ENCODE data around the gene SFN.

SFN gene

DNA sequence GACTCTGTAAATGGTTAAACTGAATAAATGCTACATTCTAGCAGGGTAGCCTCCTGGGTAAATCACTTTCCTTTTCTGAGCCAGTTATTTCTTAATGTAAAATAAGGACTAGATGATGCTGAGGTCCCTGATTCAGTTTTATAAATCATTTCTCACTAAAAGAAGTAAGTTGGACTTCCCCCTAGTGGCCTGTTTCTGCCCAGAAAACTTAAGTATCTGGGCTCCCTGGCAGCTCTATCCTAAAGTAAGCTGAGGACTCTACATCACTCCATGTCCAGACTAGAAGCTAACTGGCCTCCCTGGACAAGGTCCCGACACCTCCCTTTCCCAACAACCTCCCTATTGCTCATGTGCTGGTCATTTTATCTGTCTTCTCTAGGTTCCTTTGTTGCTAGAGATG lies 24.2 kb downstream of the SFN start:
- H3K36me3 ChIP-seq (ENCODE audit: insufficient read depth, low read length): peaks cover 72% of the 10 kb centered on the region
- TF ChIP-seq, protein P1, sequence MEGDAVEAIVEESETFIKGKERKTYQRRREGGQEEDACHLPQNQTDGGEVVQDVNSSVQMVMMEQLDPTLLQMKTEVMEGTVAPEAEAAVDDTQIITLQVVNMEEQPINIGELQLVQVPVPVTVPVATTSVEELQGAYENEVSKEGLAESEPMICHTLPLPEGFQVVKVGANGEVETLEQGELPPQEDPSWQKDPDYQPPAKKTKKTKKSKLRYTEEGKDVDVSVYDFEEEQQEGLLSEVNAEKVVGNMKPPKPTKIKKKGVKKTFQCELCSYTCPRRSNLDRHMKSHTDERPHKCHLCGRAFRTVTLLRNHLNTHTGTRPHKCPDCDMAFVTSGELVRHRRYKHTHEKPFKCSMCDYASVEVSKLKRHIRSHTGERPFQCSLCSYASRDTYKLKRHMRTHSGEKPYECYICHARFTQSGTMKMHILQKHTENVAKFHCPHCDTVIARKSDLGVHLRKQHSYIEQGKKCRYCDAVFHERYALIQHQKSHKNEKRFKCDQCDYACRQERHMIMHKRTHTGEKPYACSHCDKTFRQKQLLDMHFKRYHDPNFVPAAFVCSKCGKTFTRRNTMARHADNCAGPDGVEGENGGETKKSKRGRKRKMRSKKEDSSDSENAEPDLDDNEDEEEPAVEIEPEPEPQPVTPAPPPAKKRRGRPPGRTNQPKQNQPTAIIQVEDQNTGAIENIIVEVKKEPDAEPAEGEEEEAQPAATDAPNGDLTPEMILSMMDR (IDR thresholded peaks at IDR 0.05; ENCODE audit: borderline replicate concordance, extremely low read depth, low read length, poor library complexity, severe bottlenecking): peak; percentile 36
- TF ChIP-seq EZH2 (IDR thresholded peaks at IDR 0.05; ENCODE audit: borderline replicate concordance, low read depth, low read length, severe bottlenecking): no peak

DNA sequence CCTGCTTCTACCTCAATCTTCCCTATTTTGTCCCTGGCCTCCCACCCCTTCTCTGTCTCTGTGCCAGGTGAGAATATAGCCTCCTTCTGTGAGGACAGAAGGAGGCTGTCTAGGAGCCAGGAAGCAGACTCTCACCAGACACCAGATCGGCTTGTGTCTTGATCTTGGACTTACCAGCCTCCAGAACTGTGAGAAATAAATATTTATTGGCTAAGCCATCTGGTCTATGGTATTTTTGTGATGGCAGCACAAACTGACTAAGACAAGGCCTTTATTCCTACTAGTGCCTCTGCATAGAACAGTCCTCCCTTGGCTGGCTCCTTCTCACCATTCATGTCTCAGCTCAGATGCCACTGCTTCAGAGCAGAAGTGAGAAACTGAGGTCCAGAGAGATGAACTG lies 25.3 kb downstream of the SFN start:
- Histone ChIP-seq H3K4me1 (ENCODE audit: insufficient read depth, low read length) (peaks cover 25% of the 10 kb centered on the region), H3K27ac (ENCODE audit: low read length) (no peak overlapping the region), H3K27me3 (ENCODE audit: insufficient read depth, low read length, poor library complexity) (no peaks in the 10 kb centered on the region), H3K79me2 (ENCODE audit: insufficient read depth, low read length) (peaks cover 29% of the 10 kb centered on the region), H3K4me2 (ENCODE audit: insufficient read depth, low read length) (no peak overlapping the region; the same call in 1 of the 2 replicates), H3K9me3 (ENCODE audit: insufficient read depth, low read length, severe bottlenecking) (no peaks in the 10 kb centered on the region), H3K36me3 (ENCODE audit: insufficient read depth, low read length) (peaks cover 72% of the 10 kb centered on the region), H2AFZ (ENCODE audit: low read depth, low read length) (no peak overlapping the region), H3K4me3 (ENCODE audit: low read depth in 1 of 2, low read length in 2 of 2) (no peak overlapping the region), H4K20me1 (ENCODE audit: insufficient read depth, low read length) (peaks cover 13% of the 10 kb centered on the region; the same call in 1 of the 2 replicates), H3K9ac (ENCODE audit: low read depth, low read length) (no peak overlapping the region)
- no peak for DNase-seq
- TF ChIP-seq, protein P1 (IDR thresholded peaks at IDR 0.05; ENCODE audit: borderline replicate concordance, extremely low read depth, low read length, poor library complexity, severe bottlenecking): no peak
- no peak for TF ChIP-seq EZH2 (IDR thresholded peaks at IDR 0.05; ENCODE audit: borderline replicate concordance, low read depth, low read length, severe bottlenecking)
- no peak for ATAC-seq (ENCODE audit: insufficient read depth, low read depth)

More for the DNA sequence above, 24.2 kb downstream of the SFN start:
- Histone ChIP-seq H2AFZ (ENCODE audit: low read depth, low read length) (no peak overlapping the region), H4K20me1 (ENCODE audit: insufficient read depth, low read length) (peaks cover 19% of the 10 kb centered on the region; the same call in 1 of the 2 replicates), H3K9ac (ENCODE audit: low read depth, low read length) (no peak overlapping the region), H3K79me2 (ENCODE audit: insufficient read depth, low read length) (peaks cover 30% of the 10 kb centered on the region), H3K27ac (ENCODE audit: low read length) (no peak overlapping the region), H3K4me3 (ENCODE audit: low read depth in 1 of 2, low read length in 2 of 2) (no peak overlapping the region), H3K4me1 (ENCODE audit: insufficient read depth, low read length) (peaks cover 25% of the 10 kb centered on the region), H3K4me2 (ENCODE audit: insufficient read depth, low read length) (no peak overlapping the region), H3K9me3 (ENCODE audit: insufficient read depth, low read length, severe bottlenecking) (no peaks in the 10 kb centered on the region), H3K27me3 (ENCODE audit: insufficient read depth, low read length, poor library complexity) (no peaks in the 10 kb centered on the region)
- no peak for ATAC-seq (ENCODE audit: insufficient read depth, low read depth)
- no peak for DNase-seq

DNA sequence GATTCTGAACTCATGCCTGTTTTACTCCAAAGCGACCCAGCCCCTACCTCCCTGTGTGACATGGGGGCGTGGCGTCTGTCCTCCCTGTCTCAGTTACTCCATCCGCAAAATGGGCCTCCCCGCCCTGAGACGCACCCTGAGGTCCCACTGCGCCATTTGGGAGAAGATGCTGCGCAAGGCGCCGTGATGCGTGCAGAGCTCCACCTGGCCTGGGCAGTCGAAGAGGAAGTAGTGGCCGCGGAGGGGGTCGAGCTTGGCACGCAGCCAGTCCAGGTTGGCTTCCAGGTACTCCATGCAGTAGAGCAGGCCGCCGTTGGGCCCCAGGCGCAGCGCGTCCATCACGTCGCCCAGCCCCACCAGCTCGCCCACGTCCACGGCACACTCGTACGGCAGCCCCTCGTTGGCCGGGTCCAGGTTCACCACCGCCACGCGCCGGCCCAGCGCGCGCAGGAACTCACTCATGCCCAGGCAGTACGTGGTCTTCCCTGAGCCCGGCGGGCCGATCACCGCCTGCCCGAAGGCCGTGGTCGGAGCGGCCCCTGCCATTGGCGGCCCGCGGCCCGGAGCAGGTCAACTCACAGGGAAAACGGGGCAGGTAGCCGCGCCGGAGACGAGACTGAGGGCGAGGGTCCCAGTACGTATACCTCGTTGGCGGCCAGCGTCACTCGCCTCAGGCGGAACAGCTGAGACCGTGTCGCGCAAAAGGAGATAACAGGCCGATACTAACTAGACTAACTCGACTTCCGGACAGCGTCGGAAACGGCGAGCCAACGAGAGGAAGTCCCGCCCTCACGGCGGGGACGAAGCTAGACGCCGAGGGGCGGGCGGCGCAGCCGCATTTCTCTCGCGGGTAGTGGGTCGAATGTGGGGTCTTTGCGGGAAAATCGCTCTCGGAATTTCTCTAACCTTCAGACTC lies 26.9 kb downstream of the SFN start, which contains the start of gene GPN2:
Gene GPN2, minus strand, starts transcription at position 733 of the 916 bp plus-strand sequence. Its CDS starts 187 bp downstream, at position 546.
- peaks cover 71% of the 10 kb centered on the region for H3K36me3 ChIP-seq (ENCODE audit: insufficient read depth, low read length)
- peak within 1 kb of the TSS; percentile 95 for H3K4me2 ChIP-seq (ENCODE audit: insufficient read depth, low read length)
- H3K4me3 ChIP-seq (ENCODE audit: low read depth in 1 of 2, low read length in 2 of 2): peak within 1 kb of the TSS; percentile 88 to 95
- H3K79me2 ChIP-seq (ENCODE audit: insufficient read depth, low read length): peaks cover 33% of the 10 kb centered on the region
- peaks cover 13% of the 10 kb centered on the region; the same call in 1 of the 2 replicates for H4K20me1 ChIP-seq (ENCODE audit: insufficient read depth, low read length)
- H3K9me3 ChIP-seq (ENCODE audit: insufficient read depth, low read length, severe bottlenecking): no peaks in the 10 kb centered on the region
- peaks cover 25% of the 10 kb centered on the region for H3K4me1 ChIP-seq (ENCODE audit: insufficient read depth, low read length)
- TF ChIP-seq, protein P1 (IDR thresholded peaks at IDR 0.05; ENCODE audit: borderline replicate concordance, extremely low read depth, low read length, poor library complexity, severe bottlenecking): no peak
- no peak for TF ChIP-seq EZH2 (IDR thresholded peaks at IDR 0.05; ENCODE audit: borderline replicate concordance, low read depth, low read length, severe bottlenecking)
- peak; percentile 80 for DNase-seq
- peak within 1 kb of the TSS; percentile 91 for H3K9ac ChIP-seq (ENCODE audit: low read depth, low read length)
- peak; percentile 95 for ATAC-seq (ENCODE audit: insufficient read depth, low read depth)
- no peaks in the 10 kb centered on the region for H3K27me3 ChIP-seq (ENCODE audit: insufficient read depth, low read length, poor library complexity)
- H2AFZ ChIP-seq (ENCODE audit: low read depth, low read length): peak within 1 kb of the TSS; percentile 97
- peak within 1 kb of the TSS; percentile 83 for H3K27ac ChIP-seq (ENCODE audit: low read length)

All from DND-41 (cell line).